Fibroblast of mammary gland (primary cell): ENCODE data around the gene DSG2.

Source experiments
- DNase-seq: peaks from one replicate; pipeline ENCODE4 v3.0.0-alpha.2; 2010; ENCODE audit warnings: low read depth
- H3K4me3 ChIP-seq: 2 replicates; pipeline ENCODE4 v1.5.1; 2011; ENCODE audit warnings: low read depth, mild to moderate bottlenecking, low read length, moderate library complexity; ENCODE audit not compliant: control insufficient read depth
- TF ChIP-seq, protein P1 (sequence below): conservative IDR thresholded peaks from 2 replicates; pipeline ENCODE4 v1.5.1; 2011; ENCODE audit warnings: low read depth, low read length, inconsistent platforms; ENCODE audit not compliant: control insufficient read depth, insufficient read depth

DSG2 gene

GRCh38 chr18:31562726-31563125 lies 64.7 kb downstream of the DSG2 start:
- no peak for DNase-seq
- no peak overlapping the region for H3K4me3 ChIP-seq
- TF ChIP-seq, protein P1, sequence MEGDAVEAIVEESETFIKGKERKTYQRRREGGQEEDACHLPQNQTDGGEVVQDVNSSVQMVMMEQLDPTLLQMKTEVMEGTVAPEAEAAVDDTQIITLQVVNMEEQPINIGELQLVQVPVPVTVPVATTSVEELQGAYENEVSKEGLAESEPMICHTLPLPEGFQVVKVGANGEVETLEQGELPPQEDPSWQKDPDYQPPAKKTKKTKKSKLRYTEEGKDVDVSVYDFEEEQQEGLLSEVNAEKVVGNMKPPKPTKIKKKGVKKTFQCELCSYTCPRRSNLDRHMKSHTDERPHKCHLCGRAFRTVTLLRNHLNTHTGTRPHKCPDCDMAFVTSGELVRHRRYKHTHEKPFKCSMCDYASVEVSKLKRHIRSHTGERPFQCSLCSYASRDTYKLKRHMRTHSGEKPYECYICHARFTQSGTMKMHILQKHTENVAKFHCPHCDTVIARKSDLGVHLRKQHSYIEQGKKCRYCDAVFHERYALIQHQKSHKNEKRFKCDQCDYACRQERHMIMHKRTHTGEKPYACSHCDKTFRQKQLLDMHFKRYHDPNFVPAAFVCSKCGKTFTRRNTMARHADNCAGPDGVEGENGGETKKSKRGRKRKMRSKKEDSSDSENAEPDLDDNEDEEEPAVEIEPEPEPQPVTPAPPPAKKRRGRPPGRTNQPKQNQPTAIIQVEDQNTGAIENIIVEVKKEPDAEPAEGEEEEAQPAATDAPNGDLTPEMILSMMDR = no peak

DNA sequence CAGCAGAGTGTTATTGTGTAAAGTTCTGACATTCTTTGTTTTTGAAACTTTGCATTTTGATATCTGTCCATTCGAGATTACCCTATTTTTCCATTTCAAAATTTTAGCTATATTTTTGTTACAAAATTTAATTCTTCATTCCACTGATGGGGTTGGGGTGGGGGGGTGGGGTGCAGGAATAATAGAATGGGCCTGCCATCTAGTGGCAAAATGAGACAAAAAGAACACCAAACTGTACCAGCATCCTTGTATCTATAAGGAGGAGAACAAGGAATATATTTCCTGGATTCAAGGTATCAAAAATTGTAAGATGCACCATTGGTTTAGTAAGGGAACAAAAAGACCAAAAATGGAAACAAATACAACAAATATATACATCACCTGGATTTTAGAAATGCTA lies 65.8 kb downstream of the DSG2 start:
- no peak for DNase-seq
- TF ChIP-seq, protein P1 = no peak
- no peak overlapping the region for H3K4me3 ChIP-seq

DNA sequence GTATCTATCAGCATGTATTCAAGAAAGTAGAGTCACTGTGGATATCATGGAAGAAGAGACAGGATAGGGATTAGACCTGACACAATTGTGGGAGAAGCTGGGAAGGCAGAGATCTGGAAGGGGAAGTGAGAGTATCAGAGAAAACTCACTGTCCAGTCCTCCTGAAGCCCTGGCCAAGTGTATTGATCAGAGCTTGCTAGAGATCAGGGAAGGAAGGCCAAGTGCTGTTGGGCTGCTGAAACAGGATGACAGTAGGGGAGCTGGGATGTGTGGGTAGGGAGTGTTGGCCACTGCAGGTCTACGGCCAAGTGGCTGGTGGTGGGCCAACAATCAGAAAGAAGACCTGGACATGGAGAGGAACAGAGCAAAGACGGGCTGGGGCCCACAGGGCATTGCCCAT lies 67.4 kb downstream of the DSG2 start:
- no peak for DNase-seq
- H3K4me3 ChIP-seq = no peak overlapping the region
- TF ChIP-seq, protein P1 = no peak

DNA sequence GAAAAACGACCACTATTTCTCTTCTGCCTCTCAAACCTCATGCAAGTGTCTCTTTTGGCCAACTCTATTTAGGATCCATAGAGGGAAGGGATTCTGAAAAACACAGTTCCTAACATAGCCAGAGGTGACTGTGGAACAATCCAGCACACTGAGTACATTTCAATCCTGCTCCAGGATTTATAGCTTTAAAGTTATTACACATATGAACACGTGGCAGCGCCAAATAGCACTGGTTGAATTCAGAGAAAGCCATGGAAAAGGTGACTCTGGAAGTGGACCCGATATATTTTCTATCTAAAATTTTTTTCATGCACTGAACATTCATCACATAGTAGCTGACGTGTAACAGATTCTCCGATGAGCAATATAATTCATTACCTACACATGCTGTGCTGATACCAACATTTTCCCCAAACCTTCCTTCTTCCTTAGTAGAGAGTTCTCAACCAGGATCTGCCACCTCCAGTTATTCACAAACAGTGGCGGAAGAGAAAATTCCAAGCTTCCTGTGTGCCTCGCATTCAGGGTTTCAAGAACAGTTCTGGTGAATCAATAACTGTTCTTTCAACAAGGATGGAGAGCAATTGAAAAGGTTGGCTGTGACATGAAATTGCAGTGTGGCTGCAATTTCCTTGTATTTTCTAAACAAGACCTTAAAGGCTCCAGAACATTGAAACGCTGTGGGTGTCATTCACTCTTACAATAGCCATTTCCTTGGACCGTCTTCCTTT lies 68.0 kb downstream of the DSG2 start:
- no peak for DNase-seq
- no peak overlapping the region for H3K4me3 ChIP-seq
- TF ChIP-seq, protein P1 = no peak

DNA sequence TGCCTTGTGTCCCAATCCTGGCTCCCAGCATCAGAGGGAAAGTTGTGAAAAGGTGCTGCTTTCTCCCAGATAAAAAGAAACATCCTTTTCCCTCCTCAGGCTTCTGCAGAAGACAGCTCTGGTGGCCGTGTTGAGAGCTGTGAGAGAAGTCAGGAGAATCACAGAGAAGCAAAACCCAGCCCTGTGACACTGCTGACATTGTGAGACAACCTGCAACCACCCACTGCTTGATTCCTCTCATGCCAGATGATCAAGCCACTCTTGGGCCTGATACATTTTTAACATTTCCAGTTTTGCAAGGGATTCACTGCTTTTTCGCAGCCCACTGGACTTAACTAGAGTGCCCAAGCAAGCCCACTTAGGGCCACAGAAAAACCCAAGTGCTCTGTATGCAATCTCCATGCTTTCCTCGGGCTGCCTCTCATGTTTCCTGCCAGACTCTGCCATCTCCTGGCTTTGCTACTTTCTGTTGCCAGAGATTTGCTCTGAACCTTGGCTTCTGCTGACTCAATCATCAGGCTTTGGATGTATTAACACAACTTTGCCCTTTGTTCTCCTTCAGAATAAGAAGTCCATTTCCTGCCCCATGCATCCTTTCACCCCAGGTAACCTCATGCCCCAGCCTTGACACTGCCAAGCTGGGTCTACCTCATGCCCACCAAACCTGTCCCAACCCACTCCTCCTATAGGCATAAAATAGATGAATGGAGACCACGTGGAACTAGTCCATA lies 68.8 kb downstream of the DSG2 start:
- TF ChIP-seq, protein P1 = no peak
- H3K4me3 ChIP-seq = no peak overlapping the region
- DNase-seq = no peak

GRCh38 chr18:31572368-31572767 lies 74.4 kb downstream of the DSG2 start:
- H3K4me3 ChIP-seq = no peak overlapping the region
- TF ChIP-seq, protein P1 = no peak
- no peak for DNase-seq
